GM20000 (cell line): ENCODE data around the gene WIPF2.
"Not testable (repeated sequence)": the region's sequence is repeated elsewhere in the genome, so short reads cannot be mapped to it uniquely, and the experiment has no call there.

Experiments used
- DNase-seq: peaks from one replicate; pipeline ENCODE4 v3.0.0; 2012; ENCODE audit warnings: low spot score
- CTCF ChIP-seq: IDR thresholded peaks from 2 replicates; pipeline ENCODE4 v1.5.1; 2012; ENCODE audit warnings: mild to moderate bottlenecking, control low read depth; ENCODE audit errors: extremely low read depth, missing control alignments

Gene WIPF2

GRCh38 chr17:40192961-40193360, 26.1 kb upstream of the WIPF2 start:
- DNase-seq, result no peak
- no peak for TF ChIP-seq CTCF

- TF ChIP-seq CTCF, result no peak
- DNase-seq, result no peak
Measured at GRCh38 chr17:40194821-40195220, 24.3 kb upstream of the WIPF2 start.

GRCh38 chr17:40197550-40197949, 21.6 kb upstream of the WIPF2 start:
- no peak for TF ChIP-seq CTCF
- DNase-seq, result no peak

- not testable (repeated sequence) for DNase-seq
Measured at GRCh38 chr17:40197965-40198456, 21.1 kb upstream of the WIPF2 start.

GRCh38 chr17:40198576-40198975, 20.5 kb upstream of the WIPF2 start:
- no peak for TF ChIP-seq CTCF
- DNase-seq, result no peak

- no peak for DNase-seq
- no peak for TF ChIP-seq CTCF
Measured at GRCh38 chr17:40203131-40203530, 16.0 kb upstream of the WIPF2 start.

- not testable (repeated sequence) for DNase-seq
Measured at GRCh38 chr17:40206193-40206592, 12.9 kb upstream of the WIPF2 start.

- TF ChIP-seq CTCF, result no peak
- DNase-seq, result no peak
Measured at GRCh38 chr17:40209404-40210093, 9.6 kb upstream of the WIPF2 start.

- not testable (repeated sequence) for DNase-seq
Measured at GRCh38 chr17:40213914-40214313, 5.2 kb upstream of the WIPF2 start.
